ENCODE data around the gene ZC2HC1C. TPM values are rescaled to one million over a fixed set of nuclear protein-coding genes. Genes with fewer than 3 reads are reported as not detected.
A peak's percentile ranks its signal among the peaks of the same experiment; 100 is the strongest.

Gene ZC2HC1C
- total RNA-seq, 4 donors from 2014 or later: 0.26 to 4.7 (median 2.4) TPM; not detected in 1

GRCh38 chr14:75047506-75047905, 21.9 kb upstream of the ZC2HC1C start:
- no peaks in the 10 kb centered on the region for H3K27me3 ChIP-seq
- TF ChIP-seq CTCF (IDR thresholded peaks at IDR 0.05) (no peak), POLR2A (IDR thresholded peaks at IDR 0.05) (no peak)
- H3K4me3 ChIP-seq: no peak overlapping the region
- no peaks in the 10 kb centered on the region for H3K9me3 ChIP-seq
- H3K4me1 ChIP-seq: no peaks in the 10 kb centered on the region
- no peak for DNase-seq
- intact Hi-C loops (cut with DNase I; ENCODE audit: low total_unique reads): no loop called here
- H3K36me3 ChIP-seq: no peaks in the 10 kb centered on the region
- H3K27ac ChIP-seq: no peak overlapping the region

- H3K36me3 ChIP-seq: no peaks in the 10 kb centered on the region
- H3K4me1 ChIP-seq: no peaks in the 10 kb centered on the region
- TF ChIP-seq POLR2A (IDR thresholded peaks at IDR 0.05): no peak
- TF ChIP-seq CTCF (IDR thresholded peaks at IDR 0.05): no peak
- no peaks in the 10 kb centered on the region for H3K9me3 ChIP-seq
- DNase-seq: no peak
- no peak overlapping the region for H3K27ac ChIP-seq
- H3K4me3 ChIP-seq: no peak overlapping the region
- intact Hi-C loops (cut with DNase I; ENCODE audit: low total_unique reads): no loop called here
- no peaks in the 10 kb centered on the region for H3K27me3 ChIP-seq
Observed at GRCh38 chr14:75048101-75048500, 21.3 kb upstream of the ZC2HC1C start.

- Histone ChIP-seq H3K4me3 (no peak overlapping the region), H3K9me3 (no peaks in the 10 kb centered on the region), H3K27ac (peak overlapping the region in 1 of 2 donors; percentile 51), H3K4me1 (no peaks in the 10 kb centered on the region), H3K27me3 (no peaks in the 10 kb centered on the region), H3K36me3 (no peaks in the 10 kb centered on the region)
- intact Hi-C loops (cut with DNase I; ENCODE audit: low total_unique reads): no loop called here
- TF ChIP-seq POLR2A (IDR thresholded peaks at IDR 0.05) (no peak), CTCF (IDR thresholded peaks at IDR 0.05) (no peak)
- no peak for DNase-seq
Observed at GRCh38 chr14:75049136-75049535, 20.3 kb upstream of the ZC2HC1C start.

GRCh38 chr14:75049731-75050201, 19.7 kb upstream of the ZC2HC1C start:
- no peak for TF ChIP-seq POLR2A (IDR thresholded peaks at IDR 0.05)
- no peak for TF ChIP-seq CTCF (IDR thresholded peaks at IDR 0.05)
- H3K36me3 ChIP-seq: no peaks in the 10 kb centered on the region
- no peaks in the 10 kb centered on the region for H3K4me1 ChIP-seq
- H3K27ac ChIP-seq: peak overlapping the region in 1 of 2 donors; percentile 51
- H3K9me3 ChIP-seq: no peaks in the 10 kb centered on the region
- no peaks in the 10 kb centered on the region for H3K27me3 ChIP-seq
- intact Hi-C loops (cut with DNase I; ENCODE audit: low total_unique reads): no loop called here
- no peak for DNase-seq
- peak overlapping the region in 1 of 2 donors; percentile 77 for H3K4me3 ChIP-seq

- Histone ChIP-seq H3K9me3 (no peaks in the 10 kb centered on the region), H3K27me3 (no peaks in the 10 kb centered on the region), H3K27ac (peak within 1 kb of the TSS; percentile 85 to 86), H3K4me3 (peak within 1 kb of the TSS; percentile 47 to 77), H3K36me3 (no peaks in the 10 kb centered on the region), H3K4me1 (no peaks in the 10 kb centered on the region)
- peak; percentile 82 to 87 for DNase-seq
- TF ChIP-seq POLR2A (IDR thresholded peaks at IDR 0.05): peak; percentile 42 to 67
- no peak for TF ChIP-seq CTCF (IDR thresholded peaks at IDR 0.05)
- intact Hi-C loops (cut with DNase I; ENCODE audit: low total_unique reads): no loop called here
Observed at GRCh38 chr14:75050852-75051555, 18.4 kb upstream of the ZC2HC1C start, which contains the start of gene MLH3. Gene MLH3, minus strand, starts transcription at chr14:75051467. Its CDS starts 1,812 bp downstream, at chr14:75049655.

All from uterus (tissue), 4 donors.